ENCODE measurements around the gene PRKRA. TPM values are rescaled to one million over a fixed set of nuclear protein-coding genes. Genes with fewer than 3 reads are reported as not detected.

Gene PRKRA
- total and polyA plus RNA-seq, 2 experiments from 2014 or later: 50.0 to 64.3 TPM

- Histone ChIP-seq H4K20me1 (ENCODE audit: insufficient read depth) (no peaks in the 10 kb centered on the region), H3K36me3 (ENCODE audit: low read depth) (peaks cover 3% of the 10 kb centered on the region; the same call in 1 of the 2 replicates), H3K4me2 (ENCODE audit: unreplicated experiment) (no peak overlapping the region), H3K4me1 (ENCODE audit: insufficient read depth) (peaks cover 7% of the 10 kb centered on the region; the same call in 1 of the 2 replicates), H3K9me2 (ENCODE audit: insufficient read depth) (no peaks in the 10 kb centered on the region), H3K9ac (no peak overlapping the region), H3K27ac (no peak overlapping the region), H2AFZ (no peak overlapping the region), H3K9me3 (ENCODE audit: low read depth) (no peaks in the 10 kb centered on the region), H3K4me3 (no peak overlapping the region), H3F3A (ENCODE audit: insufficient read depth) (no peaks in the 10 kb centered on the region), H3K79me2 (ENCODE audit: insufficient read depth) (peaks cover 28% of the 10 kb centered on the region), H3K27me3 (replicated peaks; ENCODE audit: insufficient read depth) (no peaks in the 10 kb centered on the region)
- WGBS, 2 experiments (ENCODE audit: low coverage in 1 of 2, low lambda C conversion rate in 2 of 2, missing lambda C conversion rate in 2 of 2): 96 to 97% methylated on average over 5 of the region's 5 CpGs
- no peak for DNase-seq
- TF ChIP-seq EZH2phosphoT487 (IDR thresholded peaks at IDR 0.05; ENCODE audit: insufficient read depth, low read depth) (no peak), EZH2 (IDR thresholded peaks at IDR 0.05; ENCODE audit: insufficient read depth, poor library complexity, severe bottlenecking) (no peak)
- in situ Hi-C loops (cut with MboI): no loop called here
These were observed 1.9 kb upstream of the PRKRA start for GRCh38 chr2:178452870-178453269.

GRCh38 chr2:178452334-178452733 lies 1.4 kb upstream of the PRKRA start:
- in situ Hi-C loops (cut with MboI): no loop called here
- 97 to 100% methylated on average over 2 of the region's 2 CpGs for WGBS, 2 experiments (ENCODE audit: low coverage in 1 of 2, low lambda C conversion rate in 2 of 2, missing lambda C conversion rate in 2 of 2)
- H3K36me3 ChIP-seq (ENCODE audit: low read depth): peaks cover 6% of the 10 kb centered on the region; the same call in 1 of the 2 replicates

GRCh38 chr2:178450524-178450773 lies 526 bp downstream of the PRKRA start:
- H2AFZ ChIP-seq: peak overlapping the region; percentile 77
- peak overlapping the region; percentile 89 for H3K4me3 ChIP-seq
- no peaks in the 10 kb centered on the region for H3K27me3 ChIP-seq (replicated peaks; ENCODE audit: insufficient read depth)
- peak overlapping the region; percentile 98 for H3K9ac ChIP-seq
- H3K27ac ChIP-seq: peak overlapping the region; percentile 98
- H3K9me3 ChIP-seq (ENCODE audit: low read depth): no peaks in the 10 kb centered on the region
- no peaks in the 10 kb centered on the region for H4K20me1 ChIP-seq (ENCODE audit: insufficient read depth)
- no peaks in the 10 kb centered on the region for H3K9me2 ChIP-seq (ENCODE audit: insufficient read depth)
- peaks cover 19% of the 10 kb centered on the region; the same call in 1 of the 2 replicates for H3K36me3 ChIP-seq (ENCODE audit: low read depth)
- peak overlapping the region; percentile 82 for H3K4me2 ChIP-seq (ENCODE audit: unreplicated experiment)
- TF ChIP-seq EZH2phosphoT487 (IDR thresholded peaks at IDR 0.05; ENCODE audit: insufficient read depth, low read depth) (no peak), EZH2 (IDR thresholded peaks at IDR 0.05; ENCODE audit: insufficient read depth, poor library complexity, severe bottlenecking) (no peak)
- 0 to 1% methylated on average over 10 of the region's 25 CpGs for WGBS, 2 experiments (ENCODE audit: low coverage in 1 of 2, low lambda C conversion rate in 2 of 2, missing lambda C conversion rate in 2 of 2)
- no peaks in the 10 kb centered on the region for H3F3A ChIP-seq (ENCODE audit: insufficient read depth)
- peaks cover 7% of the 10 kb centered on the region; the same call in 1 of the 2 replicates for H3K4me1 ChIP-seq (ENCODE audit: insufficient read depth)
- H3K79me2 ChIP-seq (ENCODE audit: insufficient read depth): peaks cover 48% of the 10 kb centered on the region
- in situ Hi-C loops (cut with MboI): no loop called here
- DNase-seq: no peak

More at GRCh38 chr2:178452334-178452733, 1.4 kb upstream of the PRKRA start:
- peak overlapping the region; percentile 98 for H3K9ac ChIP-seq
- H3K4me1 ChIP-seq (ENCODE audit: insufficient read depth): peaks cover 7% of the 10 kb centered on the region; the same call in 1 of the 2 replicates
- no peak for DNase-seq
- no peaks in the 10 kb centered on the region for H4K20me1 ChIP-seq (ENCODE audit: insufficient read depth)
- H3K4me2 ChIP-seq (ENCODE audit: unreplicated experiment): peak overlapping the region; percentile 79
- H3K27me3 ChIP-seq (replicated peaks; ENCODE audit: insufficient read depth): no peaks in the 10 kb centered on the region
- H3K79me2 ChIP-seq (ENCODE audit: insufficient read depth): peaks cover 32% of the 10 kb centered on the region
- H3F3A ChIP-seq (ENCODE audit: insufficient read depth): no peaks in the 10 kb centered on the region
- H3K9me3 ChIP-seq (ENCODE audit: low read depth): no peaks in the 10 kb centered on the region
- H2AFZ ChIP-seq: peak overlapping the region; percentile 92
- H3K9me2 ChIP-seq (ENCODE audit: insufficient read depth): no peaks in the 10 kb centered on the region
- H3K4me3 ChIP-seq: peak overlapping the region; percentile 89; the same call in 1 of the 2 replicates
- TF ChIP-seq EZH2phosphoT487 (IDR thresholded peaks at IDR 0.05; ENCODE audit: insufficient read depth, low read depth) (no peak), EZH2 (IDR thresholded peaks at IDR 0.05; ENCODE audit: insufficient read depth, poor library complexity, severe bottlenecking) (no peak)
- H3K27ac ChIP-seq: peak overlapping the region; percentile 98

GRCh38 chr2:178449700-178450523 lies 1.1 kb downstream of the PRKRA start:
- Histone ChIP-seq H4K20me1 (ENCODE audit: insufficient read depth) (no peaks in the 10 kb centered on the region), H2AFZ (peak overlapping the region; percentile 77), H3K4me2 (ENCODE audit: unreplicated experiment) (peak overlapping the region; percentile 82), H3K79me2 (ENCODE audit: insufficient read depth) (peaks cover 53% of the 10 kb centered on the region), H3K27ac (peak overlapping the region; percentile 98), H3K4me1 (ENCODE audit: insufficient read depth) (peaks cover 7% of the 10 kb centered on the region; the same call in 1 of the 2 replicates), H3K4me3 (peak overlapping the region; percentile 89), H3K9ac (peak overlapping the region; percentile 98), H3K36me3 (ENCODE audit: low read depth) (peaks cover 24% of the 10 kb centered on the region; the same call in 1 of the 2 replicates), H3K9me3 (ENCODE audit: low read depth) (no peaks in the 10 kb centered on the region), H3K9me2 (ENCODE audit: insufficient read depth) (no peaks in the 10 kb centered on the region), H3F3A (ENCODE audit: insufficient read depth) (no peaks in the 10 kb centered on the region), H3K27me3 (replicated peaks; ENCODE audit: insufficient read depth) (no peaks in the 10 kb centered on the region)
- DNase-seq: peak; percentile 40
- TF ChIP-seq EZH2phosphoT487 (IDR thresholded peaks at IDR 0.05; ENCODE audit: insufficient read depth, low read depth) (no peak), EZH2 (IDR thresholded peaks at IDR 0.05; ENCODE audit: insufficient read depth, poor library complexity, severe bottlenecking) (no peak)
- 7% methylated on average over 18 of the region's 18 CpGs for WGBS, 2 experiments (ENCODE audit: low coverage in 1 of 2, low lambda C conversion rate in 2 of 2, missing lambda C conversion rate in 2 of 2)
- in situ Hi-C loops (cut with MboI): no loop called here

Data from GM23248 (cell line).